GM19023 (cell line): ENCODE results near the gene VEGFC.

ENCODE experiments used
- ATAC-seq: cut with Tn5 transposase; IDR thresholded peaks from one replicate; pipeline ENCODE4 v1.9.1; 2021; ENCODE audit warnings: mild to moderate bottlenecking, moderate library complexity; ENCODE audit not compliant: unreplicated experiment

VEGFC gene

DNA sequence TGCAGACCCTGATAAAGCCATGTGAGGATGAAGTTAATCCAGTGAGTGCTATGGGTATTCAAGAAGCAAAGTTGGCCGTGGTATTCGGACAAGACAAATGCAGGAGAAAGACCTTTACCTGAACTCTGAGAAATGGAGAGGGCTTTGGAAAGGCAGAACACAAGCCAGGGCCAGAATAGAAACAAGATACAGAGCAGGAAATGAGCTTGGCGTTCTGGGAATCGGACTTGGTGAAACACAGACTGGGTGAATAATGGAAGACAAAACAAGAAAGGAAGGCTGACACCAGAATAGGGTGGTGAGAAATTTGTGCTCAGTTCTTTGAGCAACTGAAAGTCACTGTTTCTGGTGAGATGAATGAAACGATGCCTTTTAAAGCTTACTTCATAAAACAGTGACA is 83.3 kb downstream of the VEGFC start:
- ATAC-seq, result no peak

DNA sequence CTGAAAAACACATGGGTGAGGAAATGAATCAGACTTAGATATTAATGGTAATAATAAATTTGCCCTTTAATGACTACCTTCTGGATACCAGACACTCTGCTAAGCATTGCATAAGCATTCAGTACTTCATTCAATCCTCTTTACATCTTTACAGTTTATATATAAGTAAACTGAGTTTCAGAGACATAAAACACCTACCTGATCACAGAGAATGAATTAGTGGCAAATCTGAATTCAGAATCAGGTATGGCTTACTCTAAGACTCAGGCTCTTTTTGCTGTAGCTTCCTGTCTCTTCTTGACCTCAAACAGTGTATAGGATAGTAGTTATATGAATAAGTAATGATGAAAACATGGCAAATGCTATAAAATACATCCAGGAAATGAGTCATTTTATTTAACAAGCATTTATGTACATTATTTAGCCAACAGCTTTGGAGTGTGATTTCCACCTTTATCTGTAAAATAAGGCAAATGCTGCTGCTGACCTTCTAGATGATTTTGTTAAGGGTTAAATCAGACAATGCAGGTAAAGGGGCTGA is 83.9 kb downstream of the VEGFC start:
- no peak for ATAC-seq

- ATAC-seq, result no peak
These were observed 102.0 kb downstream of the VEGFC start for GRCh38 chr4:176690716-176691115.

DNA sequence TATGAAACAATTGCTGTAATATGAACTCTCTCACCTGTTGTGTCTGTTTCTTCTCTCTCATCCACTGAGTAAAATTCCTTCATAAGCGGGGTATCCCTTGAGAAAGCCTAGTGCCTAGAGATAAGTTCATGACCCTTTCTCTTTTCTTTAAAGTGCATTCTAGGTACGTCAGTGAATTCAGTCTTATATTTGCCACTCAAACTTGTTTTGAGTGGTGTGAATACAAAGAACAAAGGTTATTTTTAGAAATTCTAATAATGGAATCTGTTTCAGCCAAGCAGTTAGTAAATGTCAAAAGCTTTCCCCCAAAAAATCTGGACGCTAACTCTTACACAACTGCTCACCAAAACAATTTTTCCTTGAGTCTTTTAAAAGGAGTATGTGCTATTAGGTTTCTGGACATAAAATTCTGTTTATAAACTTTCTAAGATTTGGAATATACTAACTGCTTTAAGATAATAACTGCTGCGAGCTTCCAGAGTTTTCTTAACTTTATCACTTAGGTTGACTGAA is 112.0 kb downstream of the VEGFC start:
- ATAC-seq, result no peak

DNA sequence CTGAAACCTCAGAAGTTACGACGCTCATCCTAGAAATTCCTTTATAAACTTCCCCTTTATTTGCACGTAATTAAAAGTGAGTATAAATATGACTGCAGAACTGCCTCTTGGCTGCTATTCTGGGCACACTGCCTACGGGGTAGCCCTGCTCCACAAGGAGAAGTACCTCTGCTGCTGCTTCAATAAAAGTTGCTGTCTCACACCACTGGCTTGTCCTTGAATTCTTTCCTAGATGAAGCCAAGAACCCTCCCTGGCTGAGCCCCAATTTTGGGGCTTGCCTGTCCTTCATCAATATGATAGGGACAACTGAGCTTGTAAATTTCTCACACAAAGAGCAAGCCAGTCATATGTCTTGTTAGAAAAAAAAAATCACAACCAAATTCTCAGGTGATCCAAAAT is 115.8 kb downstream of the VEGFC start:
- no peak for ATAC-seq

- no peak for ATAC-seq
These were observed 116.9 kb downstream of the VEGFC start for GRCh38 chr4:176675810-176676209.

- no peak for ATAC-seq
These were observed 121.2 kb downstream of the VEGFC start for GRCh38 chr4:176671532-176671931.

DNA sequence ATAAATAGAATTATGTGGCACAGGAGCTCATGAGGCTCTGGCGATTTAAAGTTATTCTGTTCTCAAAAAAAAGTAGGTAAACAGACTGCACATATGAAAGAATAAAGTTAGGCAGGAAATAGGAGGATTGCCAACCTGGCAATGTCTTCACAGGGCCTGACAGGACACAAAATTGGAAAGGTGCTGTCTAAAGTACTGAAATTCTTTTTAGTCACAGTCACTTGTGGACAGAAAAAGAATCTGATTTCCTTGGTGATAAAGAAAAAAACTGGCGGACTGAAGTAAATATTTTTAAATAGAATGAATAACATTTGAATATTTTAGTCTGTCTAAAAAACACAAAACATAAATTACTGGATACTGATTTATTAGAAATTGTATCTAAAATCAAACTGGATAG is 124.4 kb downstream of the VEGFC start:
- ATAC-seq, result no peak

- ATAC-seq, result no peak
These were observed 127.8 kb downstream of the VEGFC start for GRCh38 chr4:176664964-176665363.

GRCh38 chr4:176660561-176660960 is 132.2 kb downstream of the VEGFC start:
- ATAC-seq, result no peak

DNA sequence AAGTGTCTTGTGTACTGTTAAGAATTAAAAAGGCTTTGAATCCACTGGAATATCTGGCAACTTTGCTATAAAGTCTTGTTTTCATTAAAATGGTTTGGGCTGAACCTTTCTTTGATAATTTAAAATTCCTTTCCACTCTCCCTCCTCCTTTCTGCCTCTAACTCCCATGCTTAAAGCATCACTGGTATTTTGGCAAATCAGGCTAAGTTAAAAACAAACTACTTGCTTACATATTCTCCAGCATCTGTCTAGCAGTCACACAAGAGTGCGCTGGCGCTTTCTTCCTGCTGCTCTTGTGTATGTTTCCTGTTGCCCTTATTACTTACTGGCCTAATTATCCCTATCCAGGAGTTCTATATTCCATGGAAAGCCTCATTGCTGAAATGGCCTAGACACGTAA is 136.6 kb downstream of the VEGFC start:
- no peak for ATAC-seq

DNA sequence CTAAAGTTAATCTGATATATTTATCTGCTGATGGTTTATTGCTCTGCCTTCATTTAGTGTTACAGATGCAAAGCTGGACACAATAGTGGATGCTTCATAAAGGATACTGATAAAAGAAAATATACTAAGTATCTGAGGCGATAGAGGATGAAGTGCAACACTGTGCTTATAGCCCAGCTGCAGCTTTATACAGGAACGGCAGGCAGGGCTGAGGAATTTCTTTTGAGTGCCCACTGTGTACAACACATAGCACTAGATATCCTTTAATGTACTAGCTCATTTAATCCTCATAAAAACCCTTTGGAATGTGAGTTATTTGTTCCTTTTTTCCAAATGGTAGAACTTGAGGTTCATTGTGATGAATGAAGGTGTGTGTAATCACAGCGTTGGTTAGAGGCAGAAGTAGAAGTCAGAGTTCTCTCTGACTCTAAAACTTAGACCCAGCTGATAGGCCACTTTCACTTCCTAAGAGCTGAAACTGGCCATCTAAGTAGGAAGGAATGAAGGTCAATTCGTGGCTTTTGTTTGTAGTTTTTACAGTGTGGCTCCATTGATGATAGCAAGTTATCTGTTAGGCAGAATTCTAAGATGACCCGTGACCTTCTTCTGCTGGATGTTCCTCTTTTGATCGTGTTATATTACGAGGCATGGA is 138.0 kb downstream of the VEGFC start:
- ATAC-seq, result no peak

- no peak for ATAC-seq
These were observed 139.1 kb downstream of the VEGFC start for GRCh38 chr4:176653401-176654220.

DNA sequence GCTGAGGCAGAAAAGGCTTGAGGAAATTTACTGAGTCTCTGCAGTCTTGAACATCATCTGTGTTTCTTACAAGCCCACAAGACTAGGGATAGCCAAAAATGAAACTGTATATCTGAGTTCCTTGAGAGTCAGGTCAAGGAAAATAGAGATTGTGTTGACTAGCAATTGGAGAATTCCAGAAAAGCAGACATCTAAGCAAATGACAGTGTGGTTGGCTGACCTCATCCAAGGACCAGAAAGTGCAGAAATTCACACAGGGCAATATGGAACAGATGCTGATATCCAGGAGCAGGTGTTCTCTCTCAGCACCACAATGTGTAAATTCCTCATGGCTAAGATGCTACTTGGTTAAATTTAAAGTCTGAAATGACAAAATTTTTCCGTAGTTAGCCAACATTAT is 146.4 kb downstream of the VEGFC start:
- ATAC-seq, result no peak

DNA sequence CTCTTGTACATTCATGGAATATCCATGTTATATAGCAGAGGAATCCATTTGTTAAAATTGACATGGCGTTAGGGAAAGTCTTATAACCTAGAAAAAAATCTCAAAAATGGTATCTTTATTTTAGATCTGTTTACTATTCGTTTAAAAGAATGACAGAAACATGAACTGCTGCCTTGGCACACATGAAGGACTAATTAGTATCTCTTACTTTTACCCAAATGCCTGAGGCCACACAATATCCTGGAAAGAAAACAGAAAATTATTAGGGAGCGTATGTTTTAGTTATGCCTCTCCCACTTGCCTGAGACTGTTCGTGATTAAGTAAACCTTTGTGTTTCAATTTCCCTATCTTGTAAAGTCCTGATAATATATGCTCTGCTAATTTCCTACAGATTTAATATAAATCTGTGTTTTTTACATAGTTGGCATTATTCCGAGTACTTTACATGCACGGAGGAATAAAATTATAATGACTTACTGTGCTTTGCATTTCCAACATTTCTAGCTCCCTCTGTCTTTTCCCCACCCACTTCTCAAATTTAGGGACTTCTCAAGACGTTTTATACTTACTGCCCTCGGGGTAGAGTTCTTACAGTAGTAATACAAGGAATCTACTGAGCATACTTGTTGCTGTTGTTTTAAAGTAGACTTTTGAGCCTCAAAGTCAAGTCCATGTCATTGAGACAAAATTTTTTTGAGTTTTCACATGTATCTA is 147.3 kb downstream of the VEGFC start:
- no peak for ATAC-seq

- peak; percentile 69 for ATAC-seq
These were observed 150.2 kb downstream of the VEGFC start for GRCh38 chr4:176642472-176642871.

GRCh38 chr4:176641237-176641636 is 151.5 kb downstream of the VEGFC start:
- no peak for ATAC-seq

GRCh38 chr4:176638992-176639391 is 153.7 kb downstream of the VEGFC start:
- no peak for ATAC-seq

- ATAC-seq, result no peak
These were observed 156.4 kb downstream of the VEGFC start for GRCh38 chr4:176636292-176636691.

DNA sequence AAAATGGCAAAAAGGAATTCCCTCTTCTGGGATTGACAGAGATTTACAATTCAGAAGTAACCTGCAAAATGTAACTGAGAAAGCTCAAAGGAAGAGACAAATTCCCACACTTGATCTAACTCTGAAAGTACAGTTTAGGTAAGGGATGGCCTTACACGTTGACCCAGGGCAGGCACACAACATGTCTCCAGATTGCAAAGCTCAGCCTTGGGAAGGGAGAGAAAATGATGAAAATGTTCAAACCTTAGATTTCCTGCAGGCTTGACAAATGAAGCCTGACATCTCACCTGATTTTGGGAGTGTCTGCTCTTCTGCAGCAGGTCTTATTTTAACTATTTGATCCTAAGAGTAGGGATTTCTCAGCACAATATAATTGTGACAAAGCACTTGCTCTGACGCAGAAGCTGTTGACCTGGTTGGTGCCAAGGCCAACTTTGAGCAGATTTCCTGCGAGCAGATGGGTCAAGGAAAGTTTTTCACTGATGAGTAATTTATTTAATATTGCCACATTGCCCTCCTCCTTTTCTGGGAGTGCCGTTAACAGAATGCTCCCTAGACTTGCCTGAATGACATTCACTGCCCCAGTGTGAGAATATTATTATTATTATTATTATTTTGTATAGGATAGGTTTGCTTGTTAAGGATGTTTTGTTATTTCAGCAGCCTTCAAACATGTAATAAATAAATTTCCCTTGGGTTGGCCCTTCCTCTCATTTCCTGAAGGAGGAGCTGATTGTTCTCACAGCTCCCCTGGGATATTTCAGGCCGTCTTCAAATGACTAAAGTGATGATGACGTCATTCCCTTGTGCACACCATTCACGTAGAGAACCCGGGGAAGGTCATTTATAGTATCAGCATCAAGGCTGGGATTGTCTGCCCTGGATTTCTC is 157.1 kb downstream of the VEGFC start:
- ATAC-seq, result no peak
